Ovary (tissue), 9 donors: ENCODE results near the gene RAET1G. TPM values are rescaled to one million over a fixed set of nuclear protein-coding genes. Genes with fewer than 3 reads are reported as not detected.

Source experiments
- DNase-seq, 5 donors: peaks; one replicate each; pipeline ENCODE4 v3.0.0-alpha.2; 2019 to 2020
- H3K27ac ChIP-seq, 2 donors: fragments of 200-600 bp; one replicate each; pipeline versions ENCODE4 v1.5.1 to v1.8.0; 2019 to 2022
- H3K27me3 ChIP-seq: fragments of 200-600 bp; one replicate; pipeline ENCODE4 v1.8.0; 2022
- H3K36me3 ChIP-seq: fragments of 200-600 bp; sonication (generic); one replicate; pipeline ENCODE4 v1.5.1; 2019
- H3K4me1 ChIP-seq: one replicate; pipeline ENCODE4 v1.8.1; 2013; ENCODE audit warnings: mild to moderate bottlenecking, moderate library complexity; ENCODE audit not compliant: insufficient read depth
- H3K4me3 ChIP-seq: fragments of 200-600 bp; sonication (generic); one replicate; pipeline ENCODE4 v1.5.1; 2017
- H3K9me3 ChIP-seq, 2 donors: fragments of 200-600 bp in 1 of 2; sonication (generic) in 1 of 2; one replicate each; pipeline versions ENCODE4 v1.5.1 to v1.8.1; 2013 to 2019; ENCODE audit warnings: mild to moderate bottlenecking in 1 of 2, moderate library complexity in 1 of 2
- CTCF ChIP-seq, 3 donors: fragments of 450-650 bp in 2 of 3; fragments of 200-600 bp in 1 of 3; IDR thresholded peaks; one replicate each; pipeline versions ENCODE4 v1.5.1 to v1.8.0; 2016 to 2022; ENCODE audit warnings: antibody characterized with exemption in 3 of 3, mild to moderate bottlenecking in 1 of 3
- EP300 ChIP-seq: sonication (generic); formaldehyde crosslinking; IDR thresholded peaks from one replicate; pipeline ENCODE4 v1.6.1; 2017; ENCODE audit warnings: antibody characterized with exemption
- POLR2A ChIP-seq: fragments of 450-650 bp; IDR thresholded peaks from one replicate; pipeline ENCODE4 v1.6.1; 2017; ENCODE audit warnings: antibody characterized with exemption, mild to moderate bottlenecking, moderate library complexity
- WGBS, 3 donors: extraction: QIAGEN DNeasy Blood & Tissue Kit in 1 of 3; methylation state at CpG; one replicate each; pipeline versions ENCODE4 v1.1.5 to v1.1.7; 2013 to 2017; 5-methylcytosine and 5-hydroxymethylcytosine counted together
- intact Hi-C, 4 donors: fragments of 100-400 bp; cut with DNase I; formaldehyde crosslinking; loops; one replicate each; pipeline versions ENCODE4 v1.11.0 to v1.15.1; 2022 to 2023
- polyA plus RNA-seq, 2 donors: library from polyadenylated mRNA; stranded (reverse); fragments of 200-250 nt in 1 of 2; fragments of 350-450 nt in 1 of 2; fragmentation: Illumina TruSeq in 1 of 2; extraction: RNeasy Lipid Tissue Mini Kit (QIAGEN cat#74804) in 1 of 2; gene quantifications; one replicate each; pipeline ENCODE4 v1.2.3, GENCODE V29; 2013 to 2014
- total RNA-seq, 7 donors: library from RNA; depleted of rRNA in 2 of 7; stranded (reverse); fragments of >200 nt in 2 of 7; fragmentation: NEBNext Ultra II Directional in 3 of 7; extraction: Animal tissue kit (Norgen Biotek cat#: 25700) in 3 of 7; gene quantifications; one replicate each; pipeline versions ENCODE4 v1.1.0 to v1.2.4, GENCODE V29; 2016 to 2023
- donor health status: DM: no; HTN: no; CAD: no; lungs with moderate emphysema.
- donor health status: DM: no; HTN: no; CAD: no.
- donor health status: Bipolar disorder and iron deficiency.
- donor health status: DM: yes; HTN: yes; CAD: no.
- donor health status: DM: no; HTN: no; CAD: no.
- donor health status: DM: yes; HTN: yes; CAD: no.

Gene RAET1G
- total and polyA plus RNA-seq, 9 donors = 0.42 to 1.5 (median 0.77) TPM; not detected in 1

GRCh38 chr6:149901444-149902140, 21.3 kb downstream of the RAET1G start:
- 84 to 89% (median 87%) methylated on average over 6 of the region's 6 CpGs for WGBS, 3 donors
- Histone ChIP-seq H3K36me3 (no peaks in the 10 kb centered on the region), H3K4me3 (no peak overlapping the region), H3K4me1 (peaks cover 5% of the 10 kb centered on the region), H3K27ac (no peak overlapping the region), H3K9me3 (no peaks in the 10 kb centered on the region), H3K27me3 (no peaks in the 10 kb centered on the region)
- intact Hi-C loops = no loop called here
- TF ChIP-seq POLR2A = no peak
- TF ChIP-seq CTCF (IDR thresholded peaks at IDR 0.05) = no peak
- no peak for TF ChIP-seq EP300
- peak in 1 of 5 donors; percentile 7 for DNase-seq

GRCh38 chr6:149900620-149901443, 22.1 kb downstream of the RAET1G start:
- H3K36me3 ChIP-seq = no peaks in the 10 kb centered on the region
- WGBS, 3 donors = 89 to 94% (median 92%) methylated on average over 11 of the region's 11 CpGs
- H3K4me1 ChIP-seq = peaks cover 11% of the 10 kb centered on the region
- no peaks in the 10 kb centered on the region for H3K27me3 ChIP-seq
- TF ChIP-seq EP300 = no peak
- TF ChIP-seq POLR2A = no peak
- no peak for TF ChIP-seq CTCF (IDR thresholded peaks at IDR 0.05)
- intact Hi-C loops = no loop called here
- no peak overlapping the region for H3K4me3 ChIP-seq
- peak in 1 of 5 donors; percentile 25 for DNase-seq
- no peak overlapping the region for H3K27ac ChIP-seq
- no peaks in the 10 kb centered on the region for H3K9me3 ChIP-seq

- Histone ChIP-seq H3K27ac (no peak overlapping the region), H3K36me3 (no peaks in the 10 kb centered on the region), H3K4me1 (peaks cover 17% of the 10 kb centered on the region), H3K9me3 (no peaks in the 10 kb centered on the region), H3K4me3 (no peak overlapping the region), H3K27me3 (no peaks in the 10 kb centered on the region)
- TF ChIP-seq POLR2A (no peak), EP300 (no peak), CTCF (IDR thresholded peaks at IDR 0.05) (no peak)
- WGBS, 3 donors = 86 to 89% (median 87%) methylated on average over 7 of the region's 7 CpGs
- intact Hi-C loops = no loop called here
- DNase-seq = peak in 1 of 5 donors; percentile 10
Measured at GRCh38 chr6:149899926-149900619, 22.8 kb downstream of the RAET1G start.

- 81 to 96% (median 85%) methylated on average over 6 of the region's 6 CpGs for WGBS, 3 donors
- no peak for TF ChIP-seq POLR2A
- TF ChIP-seq CTCF (IDR thresholded peaks at IDR 0.05) = no peak
- no peak for TF ChIP-seq EP300
- DNase-seq = peak in 1 of 5 donors; percentile 7
Measured at GRCh38 chr6:149899486-149899885, 23.4 kb downstream of the RAET1G start.

More at GRCh38 chr6:149899486-149899885, 23.4 kb downstream of the RAET1G start:
- peaks cover 20% of the 10 kb centered on the region for H3K4me1 ChIP-seq
- no peak overlapping the region for H3K4me3 ChIP-seq
- H3K27me3 ChIP-seq = no peaks in the 10 kb centered on the region
- H3K9me3 ChIP-seq = no peaks in the 10 kb centered on the region
- no peak overlapping the region for H3K27ac ChIP-seq
- no peaks in the 10 kb centered on the region for H3K36me3 ChIP-seq
- intact Hi-C loops = no loop called here
